NCI-H2171 (cell line): Measurements from ENCODE around the gene HSPA9.
"Not testable (repeated sequence)": the region's sequence is repeated elsewhere in the genome, so short reads cannot be mapped to it uniquely, and the experiment has no call there.

Source experiments
- DNase-seq: peaks from one replicate; lab custom pipeline; 2025; lab: John Stamatoyannopoulos, UW

The HSPA9 gene

GRCh38 chr5:138529812-138530211, 45.4 kb downstream of the HSPA9 start:
- DNase-seq: no peak

DNA sequence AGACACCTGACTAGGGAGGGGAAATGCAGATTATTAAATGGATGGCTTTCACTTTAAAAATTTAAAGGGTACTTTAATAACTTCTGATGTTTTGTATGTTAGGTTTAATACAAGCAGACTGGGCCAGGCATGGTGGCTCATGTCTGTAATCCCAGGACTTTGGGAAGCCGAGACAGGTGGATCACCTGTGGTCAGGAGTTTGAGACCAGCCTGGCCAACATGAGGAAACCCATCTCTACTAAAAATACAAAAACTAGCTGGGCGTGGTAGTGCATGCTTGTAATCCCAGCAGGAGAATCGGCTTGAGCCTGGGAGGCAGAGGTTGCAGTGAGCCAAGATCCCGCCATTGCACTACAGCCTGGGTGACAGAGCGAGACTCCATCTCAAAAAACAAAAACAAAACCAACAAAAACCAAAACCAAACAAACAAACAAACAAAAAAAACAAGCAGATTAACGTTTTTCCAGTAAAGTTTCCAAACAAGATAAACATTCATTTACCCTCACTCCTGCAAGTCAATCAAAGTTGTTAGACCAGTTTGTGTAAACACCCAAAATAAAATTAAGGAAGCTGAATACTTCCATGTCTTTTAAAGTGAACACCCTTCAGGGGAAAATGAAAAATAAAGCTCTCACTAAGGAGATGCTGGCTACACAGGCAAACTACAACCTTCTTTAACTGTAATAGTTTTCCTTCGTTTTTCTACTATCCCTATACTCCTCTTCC, 46.3 kb downstream of the HSPA9 start:
- DNase-seq: no peak

DNA sequence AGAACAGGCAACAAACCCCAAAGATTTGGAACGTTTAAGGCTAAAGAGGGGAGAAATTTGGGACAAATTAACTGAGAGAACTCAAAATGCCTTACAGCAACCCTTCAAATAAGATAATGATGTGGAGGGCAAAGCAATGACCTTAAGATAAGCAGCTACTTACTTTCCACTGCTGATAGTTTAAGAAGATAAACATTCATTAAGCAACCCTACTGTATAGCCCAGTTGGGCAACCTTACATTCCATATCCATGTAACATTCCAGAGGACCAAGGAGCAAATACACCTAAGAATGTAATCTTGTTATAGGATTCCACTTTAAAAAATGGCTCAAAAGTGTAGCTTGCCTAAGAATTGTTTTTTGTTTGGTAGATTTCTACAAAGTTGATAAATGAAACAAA, 47.0 kb downstream of the HSPA9 start:
- DNase-seq: no peak

DNA sequence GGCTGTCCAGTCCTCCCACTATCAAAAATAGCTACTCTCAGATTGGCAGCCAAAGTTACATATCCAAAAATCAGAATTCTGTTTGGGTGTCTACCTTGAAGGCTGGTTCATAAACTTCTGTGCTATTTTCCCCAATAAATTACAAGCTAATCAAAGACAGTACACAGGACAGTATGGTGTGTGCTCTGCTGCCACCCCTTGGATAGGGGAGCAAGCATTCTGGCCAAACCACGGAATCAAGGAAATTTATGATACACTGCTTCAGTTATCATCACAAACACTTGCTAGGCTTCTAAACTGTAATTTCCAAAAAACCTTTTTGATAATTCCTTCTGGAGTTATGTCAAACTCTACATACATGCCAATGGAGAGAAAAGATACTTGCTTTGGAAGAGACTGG, 48.0 kb downstream of the HSPA9 start:
- DNase-seq: no peak

DNA sequence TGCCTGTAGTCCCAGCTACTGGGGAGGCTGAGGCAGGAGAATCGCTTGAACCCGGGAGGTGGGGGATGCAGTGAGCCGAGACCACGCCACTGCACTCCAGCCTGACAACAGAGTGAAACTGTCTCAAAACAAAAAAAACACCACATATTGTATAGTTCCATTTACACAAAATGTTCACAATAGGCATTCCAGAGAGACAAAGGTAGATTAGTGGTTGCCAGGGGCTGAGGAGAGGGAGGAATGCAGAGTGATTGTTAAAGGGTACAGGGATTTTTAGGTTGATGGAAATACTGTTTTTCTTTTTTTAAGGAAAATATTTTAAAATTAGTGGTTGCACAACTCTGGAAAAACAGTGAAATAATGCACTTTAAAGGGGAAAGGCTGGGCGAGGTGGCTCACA, 51.8 kb downstream of the HSPA9 start:
- no peak for DNase-seq

GRCh38 chr5:138520971-138521370, 54.2 kb downstream of the HSPA9 start:
- no peak for DNase-seq

- DNase-seq: no peak
These were observed 57.8 kb downstream of the HSPA9 start for GRCh38 chr5:138517437-138517836.

GRCh38 chr5:138515556-138516245, 59.5 kb downstream of the HSPA9 start:
- no peak for DNase-seq

DNA sequence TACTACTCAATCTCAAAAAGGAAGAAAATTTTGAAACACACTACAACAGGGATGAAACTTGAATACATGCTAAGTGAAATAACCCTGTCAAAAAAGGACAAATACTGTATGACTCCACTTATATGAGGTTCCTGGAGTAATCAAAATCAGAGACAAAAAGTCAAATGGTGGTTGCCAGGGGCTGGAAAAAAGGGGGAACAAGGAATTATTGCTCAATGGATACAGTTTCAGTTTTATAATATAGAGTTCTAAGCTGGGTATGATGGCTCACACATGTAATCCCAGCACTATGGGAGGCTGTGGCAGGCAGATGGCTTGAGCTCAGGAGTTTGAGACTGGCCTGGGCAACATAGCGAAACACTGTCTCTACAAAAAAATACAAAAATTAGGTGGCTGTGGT, 61.2 kb downstream of the HSPA9 start:
- no peak for DNase-seq

- DNase-seq: no peak
These were observed 66.2 kb downstream of the HSPA9 start for GRCh38 chr5:138508958-138509357.

GRCh38 chr5:138507485-138507884, 67.7 kb downstream of the HSPA9 start:
- not testable (repeated sequence) for DNase-seq

GRCh38 chr5:138506370-138507306, 68.6 kb downstream of the HSPA9 start:
- DNase-seq: no peak

DNA sequence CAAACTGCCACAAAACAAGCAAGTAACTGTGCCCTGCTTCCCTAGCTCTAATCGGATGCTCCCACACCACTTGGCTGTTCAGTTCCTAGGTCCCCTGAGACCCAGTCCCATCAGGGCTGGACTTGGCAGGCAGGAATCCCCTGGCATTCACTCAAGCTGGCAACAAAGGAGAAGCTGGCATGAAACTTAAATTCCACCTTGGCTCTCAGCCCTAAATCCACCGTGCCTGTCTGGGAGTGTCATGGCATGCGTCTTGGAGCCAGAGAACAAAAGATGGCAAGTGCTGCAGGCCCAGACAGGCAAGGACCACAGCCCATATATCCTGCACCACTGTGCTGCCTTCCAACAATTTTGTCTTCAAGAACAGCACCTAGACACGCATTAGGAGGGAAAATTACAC, 70.4 kb downstream of the HSPA9 start:
- peak; percentile 51 for DNase-seq
